ENCODE results near the gene PDLIM3. TPM values are rescaled to one million over a fixed set of nuclear protein-coding genes. Genes with fewer than 3 reads are reported as not detected.

Gene PDLIM3
- total RNA-seq, 1 donor from 2014 or later: 265 TPM

Other genes starting within 250 kb of the PDLIM3 start
- 1.5 TPM for gene LRP2BP, start 139.6 kb downstream of the PDLIM3 start, total RNA-seq
- 10.2 TPM for gene ANKRD37, start 138.7 kb downstream of the PDLIM3 start, total RNA-seq
- 38.8 TPM for gene UFSP2, start 109.5 kb downstream of the PDLIM3 start, total RNA-seq
- gene CCDC110, start 63.8 kb downstream of the PDLIM3 start, total RNA-seq: 0.67 TPM